SU-DHL-6 (cell line): ENCODE data around the gene NCKAP1.

Source experiments
- H2AFZ ChIP-seq: fragments of 200-600 bp; sonication (generic); 2 replicates; pipeline ENCODE4 v1.6.1; 2014; ENCODE audit warnings: low read depth, mild to moderate bottlenecking, moderate library complexity, mixed read lengths, antibody characterized with exemption, low read length; ENCODE audit not compliant: severe bottlenecking
- H3F3A ChIP-seq: fragments of 200-600 bp; shearing (Covaris generic); 2 replicates; pipeline ENCODE4 v1.6.0; 2016; ENCODE audit warnings: antibody characterized with exemption, mild to moderate bottlenecking; ENCODE audit not compliant: insufficient read depth
- H3K27ac ChIP-seq: fragments of 200-600 bp; sonication (generic); 2 replicates; pipeline ENCODE4 v1.5.1; 2016; ENCODE audit warnings: low read depth, mild to moderate bottlenecking, low read length, moderate library complexity, mixed read lengths
- H3K27me3 ChIP-seq: fragments of 200-600 bp; sonication (generic), shearing (Covaris generic); 2 replicates; pipeline ENCODE4 v1.6.0; 2014; ENCODE audit warnings: mild to moderate bottlenecking, low read length
- H3K36me3 ChIP-seq: fragments of 200-600 bp; sonication (generic); 2 replicates; pipeline ENCODE4 v1.6.1; 2014; ENCODE audit warnings: mild to moderate bottlenecking, low read length, mixed read lengths
- H3K4me2 ChIP-seq: fragments of 300-600, 200-600 bp; shearing (Covaris generic), sonication (generic); 2 replicates; pipeline ENCODE4 v1.6.0; 2014; ENCODE audit warnings: low read length, low read depth, mild to moderate bottlenecking; ENCODE audit not compliant: poor library complexity, severe bottlenecking
- H3K4me3 ChIP-seq: fragments of 200-600 bp; sonication (generic); 2 replicates; pipeline ENCODE4 v1.5.1; 2014; ENCODE audit warnings: antibody characterized with exemption, low read length, mild to moderate bottlenecking, mixed read lengths; ENCODE audit not compliant: insufficient read depth, poor library complexity, severe bottlenecking
- H3K79me2 ChIP-seq: fragments of 200-600 bp; sonication (generic); 2 replicates; pipeline ENCODE4 v1.6.1; 2014; ENCODE audit warnings: mild to moderate bottlenecking, low read length, moderate library complexity; ENCODE audit not compliant: insufficient read depth
- H3K9ac ChIP-seq: fragments of 200-600 bp; sonication (generic); 2 replicates; pipeline ENCODE4 v1.7.0; 2014; ENCODE audit warnings: mild to moderate bottlenecking, low read length
- H3K9me2 ChIP-seq: fragments of 200-600 bp; sonication (generic); replicated peaks from 2 replicates; pipeline ENCODE4 v1.6.1; 2014; ENCODE audit warnings: low read length; ENCODE audit not compliant: insufficient read depth
- H3K9me3 ChIP-seq: fragments of 200-600 bp; sonication (generic); 2 replicates; pipeline ENCODE4 v1.6.1; 2014; ENCODE audit warnings: low read length, mixed read lengths; ENCODE audit not compliant: insufficient read depth
- H4K20me1 ChIP-seq: fragments of 200-600 bp; sonication (generic); 2 replicates; pipeline ENCODE4 v1.6.1; 2014; ENCODE audit warnings: low read depth, mild to moderate bottlenecking, antibody characterized with exemption, low read length, moderate library complexity, mixed read lengths
- CTCF ChIP-seq: fragments of 200-600 bp; sonication (generic); IDR thresholded peaks from one replicate; pipeline ENCODE4 v1.5.1; 2017; ENCODE audit warnings: antibody characterized with exemption, mild to moderate bottlenecking, low read length, moderate library complexity; ENCODE audit not compliant: insufficient read depth, poor library complexity, severe bottlenecking
- EZH2phosphoT487 ChIP-seq: fragments of 200-600 bp; sonication (generic), shearing (Covaris generic); conservative IDR thresholded peaks from 2 replicates; pipeline ENCODE4 v1.6.1; 2018; ENCODE audit warnings: mild to moderate bottlenecking, antibody characterized with exemption, low read length, moderate library complexity, mixed read lengths

The NCKAP1 gene

GRCh38 chr2:182907081-182907830, 131.0 kb downstream of the NCKAP1 start:
- Histone ChIP-seq H3K4me2 (no peak overlapping the region), H3K36me3 (no peaks in the 10 kb centered on the region), H3K9ac (no peak overlapping the region), H4K20me1 (no peaks in the 10 kb centered on the region), H3K9me3 (no peaks in the 10 kb centered on the region), H3K9me2 (no peaks in the 10 kb centered on the region), H3K4me3 (no peak overlapping the region), H3K27ac (no peak overlapping the region), H3F3A (no peaks in the 10 kb centered on the region), H3K27me3 (no peaks in the 10 kb centered on the region), H2AFZ (no peak overlapping the region), H3K79me2 (no peaks in the 10 kb centered on the region)
- TF ChIP-seq CTCF (no peak), EZH2phosphoT487 (no peak)

- no peak overlapping the region for H3K27ac ChIP-seq
- no peak overlapping the region for H3K9ac ChIP-seq
- no peaks in the 10 kb centered on the region for H3K27me3 ChIP-seq
- no peaks in the 10 kb centered on the region for H4K20me1 ChIP-seq
- H3K9me3 ChIP-seq: no peaks in the 10 kb centered on the region
- no peak overlapping the region for H2AFZ ChIP-seq
- H3K36me3 ChIP-seq: no peaks in the 10 kb centered on the region
- no peaks in the 10 kb centered on the region for H3F3A ChIP-seq
- no peak for TF ChIP-seq CTCF
- TF ChIP-seq EZH2phosphoT487: no peak
- H3K4me3 ChIP-seq: no peak overlapping the region
- no peak overlapping the region for H3K4me2 ChIP-seq
- H3K9me2 ChIP-seq: no peaks in the 10 kb centered on the region
- H3K79me2 ChIP-seq: no peaks in the 10 kb centered on the region
Measured at GRCh38 chr2:182906454-182906853, 131.8 kb downstream of the NCKAP1 start.

- H2AFZ ChIP-seq: no peak overlapping the region
- H3K9me2 ChIP-seq: no peaks in the 10 kb centered on the region
- no peak overlapping the region for H3K4me3 ChIP-seq
- H3K9ac ChIP-seq: no peak overlapping the region
- no peak overlapping the region for H3K27ac ChIP-seq
- no peaks in the 10 kb centered on the region for H4K20me1 ChIP-seq
- no peaks in the 10 kb centered on the region for H3F3A ChIP-seq
- H3K4me2 ChIP-seq: no peak overlapping the region
- no peaks in the 10 kb centered on the region for H3K36me3 ChIP-seq
- TF ChIP-seq CTCF (no peak), EZH2phosphoT487 (no peak)
- H3K27me3 ChIP-seq: no peaks in the 10 kb centered on the region
- no peaks in the 10 kb centered on the region for H3K79me2 ChIP-seq
- no peaks in the 10 kb centered on the region for H3K9me3 ChIP-seq
Measured at GRCh38 chr2:182904844-182905243, 133.4 kb downstream of the NCKAP1 start.
